Left cardiac atrium (tissue), 4 donors: ENCODE measurements around the gene GPR27. TPM values are rescaled to one million over a fixed set of nuclear protein-coding genes. Genes with fewer than 3 reads are reported as not detected.

Source experiments
- ATAC-seq, 2 donors: fragments of 200-7000 bp; cut with Tn5 transposase; one replicate each; pipeline ENCODE4 v1.9.1; 2020; ENCODE audit warnings: mild to moderate bottlenecking in 2 of 2, moderate library complexity in 2 of 2
- DNase-seq: peaks from one replicate; pipeline ENCODE4 v3.0.0-alpha.2; 2020
- intact Hi-C, 2 donors: fragments of 100-400 bp; cut with DNase I; formaldehyde crosslinking; loops; one replicate each; pipeline versions ENCODE4 v1.14.1 to v1.15.1; 2022 to 2023
- total RNA-seq, 2 donors: library from RNA; stranded (reverse); fragmentation: NEBNext Ultra II Directional; extraction: Animal tissue kit (Norgen Biotek cat#: 25700); gene quantifications; one replicate each; pipeline ENCODE4 v1.2.1, GENCODE V29; 2021
- donor health status: DM: no; HTN: yes; CAD: no.
- donor health status: DM: no; HTN: yes; CAD: no; lungs with severe emphysema.
- donor health status: DM: yes; HTN: yes; CAD: no.
- donor health status: Dilated cardiomyopathy.

GPR27 gene
- total RNA-seq, 2 donors from 2014 or later, result 2.3 to 3.9 TPM

DNA sequence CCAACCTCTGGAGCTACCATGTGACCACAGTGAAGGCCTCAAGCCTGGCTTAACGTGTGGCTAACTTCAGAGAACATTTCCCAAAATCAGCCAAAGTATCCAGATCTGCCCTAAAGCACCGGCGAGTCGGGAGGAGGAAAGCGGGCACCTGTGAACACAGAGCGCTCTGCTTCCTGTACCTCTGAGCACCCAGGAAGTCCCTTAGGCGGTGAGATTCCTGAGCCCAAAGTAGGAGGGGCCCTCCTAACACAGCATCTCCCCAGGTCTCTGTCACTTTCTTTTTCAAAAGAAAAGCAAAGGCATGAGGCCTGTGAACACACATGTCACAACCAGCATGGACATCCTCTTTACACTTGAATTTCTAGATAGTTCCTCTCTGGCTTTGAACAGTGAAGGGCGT, 27.5 kb upstream of the GPR27 start:
- ATAC-seq, result no peak
- intact Hi-C loops, result no loop called here
- no peak for DNase-seq

DNA sequence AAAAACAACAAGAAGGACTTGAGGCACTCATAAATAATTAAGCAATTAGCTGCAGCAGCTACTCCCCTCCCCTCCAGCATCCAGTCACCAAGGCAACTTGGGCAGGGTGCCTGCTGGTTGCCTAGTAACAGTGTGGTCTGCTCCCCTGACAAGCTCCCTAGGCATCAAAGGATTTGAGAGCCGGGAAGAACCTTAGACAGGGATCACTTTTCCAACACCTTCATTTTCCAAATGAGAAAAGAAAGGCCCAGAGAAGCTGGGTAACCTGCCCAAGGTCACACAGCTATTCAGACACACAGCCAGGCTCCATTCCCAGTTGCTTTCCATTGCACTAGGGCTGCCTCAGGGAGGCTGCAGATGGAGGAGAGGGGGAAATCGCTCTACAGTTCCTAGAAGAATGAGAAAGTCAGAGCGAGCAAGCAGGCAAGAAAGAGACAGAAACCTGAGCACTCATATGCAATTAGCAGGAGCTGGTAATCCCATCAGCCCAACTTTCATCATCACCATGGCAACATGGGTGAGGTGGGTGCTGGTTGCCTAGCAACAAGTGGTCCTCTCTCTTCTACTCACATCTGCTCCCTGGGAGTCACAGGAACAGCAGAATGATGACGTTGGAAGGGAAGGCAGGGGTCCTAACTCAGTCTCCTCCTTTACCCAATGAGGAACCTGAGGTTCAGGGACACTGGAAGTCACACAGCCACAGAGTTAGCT, 24.9 kb upstream of the GPR27 start:
- ATAC-seq (no peak), DNase-seq (no peak)
- intact Hi-C loops, result no loop called here

DNA sequence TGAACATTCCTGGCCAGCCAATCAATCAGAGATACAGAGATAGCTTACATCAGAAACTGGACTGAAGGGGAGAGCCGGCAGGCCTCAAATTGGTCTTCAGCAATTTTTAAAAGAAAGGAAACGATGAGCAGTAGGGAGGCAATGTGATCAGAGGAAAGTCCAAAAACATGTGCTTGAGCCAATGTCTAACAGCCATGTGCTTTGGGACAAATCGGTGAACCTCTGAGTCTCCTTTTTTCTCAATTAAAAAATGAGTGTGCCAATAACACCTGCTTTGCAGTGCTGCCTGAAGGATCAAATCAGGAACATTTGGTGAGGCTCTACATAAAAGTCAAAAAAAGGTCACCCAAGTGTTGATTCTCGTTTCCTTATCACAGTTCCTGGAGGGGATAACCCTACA, 21.0 kb upstream of the GPR27 start:
- DNase-seq (no peak), ATAC-seq (no peak)
- intact Hi-C loops, result no loop called here

DNA sequence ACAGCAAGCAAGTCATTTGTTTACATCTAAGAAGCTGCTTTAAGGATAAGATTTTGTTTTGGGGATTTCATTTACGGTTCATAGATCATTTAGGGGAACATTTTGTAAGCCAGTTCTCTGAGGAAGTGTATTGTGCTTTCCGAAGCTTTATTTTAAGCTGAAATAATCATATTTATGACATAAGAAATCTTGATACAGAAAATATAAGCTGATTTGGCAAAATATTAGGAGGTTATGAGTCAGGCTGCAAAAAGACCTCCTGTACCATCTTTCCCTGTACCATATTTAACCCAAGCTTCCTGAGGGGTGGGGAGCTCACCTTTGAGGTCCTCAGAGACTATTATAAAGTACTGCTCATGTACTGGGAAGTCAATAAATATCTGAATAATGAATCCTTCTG, 20.3 kb upstream of the GPR27 start:
- intact Hi-C loops, result no loop called here
- DNase-seq (no peak), ATAC-seq (no peak)

DNA sequence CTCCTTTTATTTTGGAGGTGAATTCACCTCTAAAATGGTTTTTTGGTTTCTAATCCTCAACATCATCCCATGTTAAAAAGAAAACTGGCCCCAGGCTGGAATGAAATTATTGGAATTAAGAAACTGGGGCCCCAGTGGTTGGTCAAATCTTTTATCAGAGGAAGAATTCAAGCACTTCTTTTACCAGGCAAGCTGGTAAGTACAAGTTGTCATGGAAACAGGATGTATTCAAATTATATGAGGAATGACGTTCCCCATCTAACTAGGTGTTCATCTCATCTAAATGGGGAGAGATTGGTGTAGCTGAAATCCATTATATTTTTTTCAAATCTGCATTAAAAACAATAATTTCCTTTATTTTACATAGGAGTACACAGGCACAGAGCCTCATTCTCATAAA, 18.8 kb upstream of the GPR27 start:
- DNase-seq (no peak), ATAC-seq (no peak)
- intact Hi-C loops, result no loop called here

DNA sequence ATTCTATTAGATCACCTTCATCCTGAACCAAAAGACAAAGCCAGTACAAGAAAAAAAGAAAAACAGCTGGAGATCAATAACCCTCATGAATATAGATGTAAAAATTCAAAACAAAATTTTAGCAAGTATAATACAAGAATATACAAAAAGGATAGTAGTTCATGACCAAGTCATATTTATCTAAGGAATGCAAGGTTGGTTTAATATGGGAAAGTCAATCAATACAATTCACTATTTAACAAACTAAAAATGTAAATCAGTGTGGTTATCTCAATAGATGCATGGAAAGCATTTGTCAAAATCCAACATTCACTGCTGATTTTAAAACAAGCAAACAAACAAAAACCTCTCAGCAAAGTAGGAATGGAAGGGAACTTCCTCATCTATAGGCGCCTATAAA, 11.0 kb upstream of the GPR27 start:
- intact Hi-C loops, result no loop called here
- DNase-seq (no peak), ATAC-seq (no peak)

DNA sequence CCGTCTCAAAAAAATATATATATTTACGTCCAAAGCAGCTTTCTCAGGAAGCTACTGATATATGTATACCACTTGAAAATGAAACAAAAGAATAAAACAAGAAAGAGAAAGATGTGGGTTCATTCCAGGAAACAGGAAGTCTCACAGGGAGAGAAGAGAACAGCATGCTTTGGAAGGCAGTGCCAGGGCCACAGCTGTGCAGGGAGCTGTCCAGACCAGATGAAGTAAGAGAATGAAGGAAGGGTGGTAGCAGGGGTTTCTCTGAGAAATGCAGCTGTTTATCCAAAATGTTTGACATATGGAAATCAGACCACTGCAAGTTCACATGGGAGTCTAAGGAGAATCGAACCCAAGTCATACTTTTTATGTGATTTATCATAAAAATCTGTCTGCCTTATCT, 8.9 kb upstream of the GPR27 start:
- ATAC-seq (no peak), DNase-seq (no peak)
- intact Hi-C loops, result no loop called here

DNA sequence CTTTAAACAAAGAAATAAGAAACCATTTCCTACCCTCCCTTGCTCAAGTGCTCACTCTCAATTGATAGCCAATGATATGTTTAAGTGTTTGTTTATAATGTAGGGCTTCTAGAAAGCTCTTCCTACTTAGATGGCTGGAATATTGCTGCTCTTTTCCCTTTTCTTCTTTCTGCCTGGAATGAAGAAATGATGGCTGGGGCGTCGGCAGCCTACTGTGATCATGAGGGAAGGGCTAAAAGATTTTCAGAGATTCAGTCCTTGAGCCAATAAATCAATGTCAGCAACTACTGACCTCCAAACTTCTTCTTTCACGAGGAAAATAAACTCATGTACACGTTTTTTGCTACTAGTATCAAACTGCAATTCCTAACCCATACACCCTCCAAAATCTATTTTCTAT, 2.1 kb upstream of the GPR27 start:
- intact Hi-C loops, result no loop called here
- ATAC-seq, result no peak
- no peak for DNase-seq

DNA sequence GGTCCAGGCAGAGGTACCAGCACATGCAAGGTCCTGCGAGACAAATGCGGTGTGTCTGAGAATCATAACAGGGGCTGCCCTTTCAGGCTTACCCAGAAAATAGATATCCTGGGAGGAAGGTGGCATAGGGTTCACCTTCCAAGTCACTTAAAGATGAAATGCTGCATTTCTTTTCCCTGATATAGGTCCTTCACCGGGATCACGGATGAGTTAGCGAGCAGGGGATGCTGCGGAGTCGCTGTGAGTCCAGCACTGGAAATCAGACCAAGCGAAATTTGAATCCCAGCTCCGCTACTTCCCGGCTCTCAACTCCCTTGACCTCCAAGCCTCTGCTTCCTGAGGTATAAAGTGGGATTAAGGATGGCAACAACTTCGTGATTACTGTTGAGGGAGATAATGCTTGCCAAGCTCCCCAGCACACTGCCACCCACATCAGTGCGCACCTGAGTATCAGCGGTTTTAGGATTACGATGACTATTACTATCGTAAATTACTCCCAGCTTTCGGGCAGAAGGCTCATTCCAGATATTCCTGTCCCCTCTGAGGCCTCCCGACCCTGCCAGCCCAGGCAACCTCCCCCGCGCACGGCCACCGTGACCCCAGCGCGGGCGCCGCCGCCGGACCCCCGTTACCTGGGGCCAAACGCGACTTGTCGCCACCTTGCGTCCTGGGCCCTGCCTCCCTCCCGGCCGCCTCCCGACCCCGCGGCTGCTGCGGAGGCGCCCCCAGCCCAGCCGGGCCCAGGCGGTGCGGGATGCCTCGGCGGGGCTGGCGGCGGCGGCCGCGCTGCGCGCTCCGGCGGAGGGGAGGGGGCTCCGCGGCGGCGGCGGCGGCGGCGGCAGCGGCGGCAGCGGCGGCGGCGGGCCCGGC, 589 bp upstream of the GPR27 start:
- DNase-seq (no peak), ATAC-seq (no peak)
- intact Hi-C loops, result no loop called here

DNA sequence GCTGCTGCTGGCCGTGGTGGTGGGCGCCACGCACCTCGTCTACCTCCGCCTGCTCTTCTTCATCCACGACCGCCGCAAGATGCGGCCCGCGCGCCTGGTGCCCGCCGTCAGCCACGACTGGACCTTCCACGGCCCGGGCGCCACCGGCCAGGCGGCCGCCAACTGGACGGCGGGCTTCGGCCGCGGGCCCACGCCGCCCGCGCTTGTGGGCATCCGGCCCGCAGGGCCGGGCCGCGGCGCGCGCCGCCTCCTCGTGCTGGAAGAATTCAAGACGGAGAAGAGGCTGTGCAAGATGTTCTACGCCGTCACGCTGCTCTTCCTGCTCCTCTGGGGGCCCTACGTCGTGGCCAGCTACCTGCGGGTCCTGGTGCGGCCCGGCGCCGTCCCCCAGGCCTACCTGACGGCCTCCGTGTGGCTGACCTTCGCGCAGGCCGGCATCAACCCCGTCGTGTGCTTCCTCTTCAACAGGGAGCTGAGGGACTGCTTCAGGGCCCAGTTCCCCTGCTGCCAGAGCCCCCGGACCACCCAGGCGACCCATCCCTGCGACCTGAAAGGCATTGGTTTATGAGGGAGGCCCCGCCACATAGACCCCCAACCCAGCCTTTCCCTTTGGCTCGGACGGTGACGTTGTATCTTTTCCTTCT, 1.1 kb downstream of the GPR27 start:
- DNase-seq, result no peak
- no peak for ATAC-seq
- intact Hi-C loops, result no loop called here

DNA sequence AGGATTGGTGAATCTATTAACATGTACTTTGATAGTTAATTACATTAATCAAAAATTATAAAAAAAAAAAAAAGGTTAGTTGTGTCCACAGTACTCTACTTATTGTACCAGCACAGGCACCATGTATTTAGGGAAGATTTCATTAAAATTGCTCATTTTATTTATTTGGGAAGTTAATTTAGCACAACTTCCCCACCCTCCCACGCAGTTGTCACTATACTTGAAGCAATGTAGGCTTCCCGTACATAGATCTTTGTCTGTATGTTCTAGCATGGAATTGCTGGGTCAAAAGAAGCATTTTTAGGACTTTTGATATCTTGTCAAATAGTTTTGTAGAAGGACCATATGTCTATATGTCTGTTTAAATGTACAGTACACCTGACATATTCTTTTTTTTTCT, 4.4 kb downstream of the GPR27 start:
- no peak for DNase-seq
- intact Hi-C loops, result no loop called here
- no peak for ATAC-seq

DNA sequence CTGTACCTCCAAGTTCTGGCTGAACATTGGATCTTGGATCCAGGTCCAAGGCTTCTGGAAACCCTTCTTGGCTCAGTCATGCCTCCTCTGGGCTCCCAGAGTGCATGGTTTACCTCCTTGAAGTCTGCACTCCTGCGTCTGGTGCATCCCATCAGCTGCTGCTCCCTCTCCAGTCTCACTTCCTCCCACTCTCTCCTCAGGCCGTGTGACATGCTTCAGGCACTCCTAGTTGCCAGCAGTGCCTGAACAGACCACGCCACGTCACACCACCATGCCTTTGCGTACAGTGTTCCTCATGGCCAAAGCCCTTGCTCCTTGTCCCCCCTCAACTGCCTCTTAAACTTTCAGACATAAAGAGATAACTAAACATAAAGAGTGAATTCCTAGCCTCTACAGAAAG, 5.7 kb downstream of the GPR27 start:
- no peak for DNase-seq
- intact Hi-C loops, result no loop called here
- no peak for ATAC-seq

DNA sequence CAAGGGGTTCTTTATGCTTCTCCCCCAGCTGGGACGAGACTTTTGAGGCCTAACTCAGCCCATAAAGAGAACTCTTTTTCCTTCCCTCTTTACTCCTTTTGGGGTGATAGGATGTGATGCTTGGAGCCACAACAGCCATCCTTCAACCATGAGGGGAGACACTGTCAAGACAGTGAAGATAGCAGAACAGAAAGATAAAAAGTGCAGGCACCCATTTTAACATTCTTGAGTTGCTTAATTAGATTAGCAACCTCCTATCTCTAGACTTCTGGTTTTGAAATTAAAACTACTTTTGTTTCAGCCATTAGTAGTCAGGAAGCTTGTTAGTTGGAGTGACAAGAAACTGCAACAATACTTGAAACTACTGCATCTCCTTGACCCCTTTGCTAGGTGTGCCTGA, 6.5 kb downstream of the GPR27 start:
- ATAC-seq, result no peak
- DNase-seq, result no peak
- intact Hi-C loops, result no loop called here

DNA sequence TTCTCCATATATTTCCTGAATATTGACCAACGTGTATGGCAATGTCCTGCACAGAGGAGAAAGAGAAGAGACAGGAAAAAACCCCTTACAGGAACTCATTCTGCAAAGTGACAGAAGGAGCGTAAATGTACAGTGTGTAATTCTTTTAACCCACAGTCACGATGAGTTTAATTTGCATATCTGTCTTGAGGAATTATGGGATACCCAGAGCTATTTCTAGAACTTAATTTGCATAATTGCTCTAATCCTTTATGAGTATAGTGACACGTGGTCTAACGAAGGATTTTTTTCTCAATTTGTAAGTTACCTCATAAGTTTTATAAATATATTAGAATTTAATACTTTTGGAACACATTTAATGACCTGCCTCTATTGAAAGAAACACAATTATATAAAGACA, 9.8 kb downstream of the GPR27 start:
- DNase-seq (no peak), ATAC-seq (no peak)
- intact Hi-C loops, result no loop called here

DNA sequence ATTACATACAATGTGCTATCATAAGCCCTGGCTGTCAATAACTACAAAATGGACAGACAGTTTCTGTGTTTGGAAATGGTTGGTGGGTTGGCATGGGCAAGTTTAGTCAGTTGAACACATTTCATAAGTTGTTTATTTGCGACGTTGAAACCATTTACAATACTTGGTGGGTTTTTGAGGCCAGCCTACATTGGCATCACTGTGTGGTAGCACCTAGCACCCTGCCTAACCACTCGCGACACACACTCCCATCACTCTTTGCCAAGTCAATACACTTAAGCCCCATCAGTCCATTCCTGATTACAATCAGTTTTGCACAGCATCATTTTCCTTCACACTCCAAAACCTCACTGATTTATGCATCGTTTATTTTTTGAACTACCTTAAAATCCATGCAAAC, 17.5 kb downstream of the GPR27 start:
- no peak for ATAC-seq
- no peak for DNase-seq
- intact Hi-C loops, result no loop called here

DNA sequence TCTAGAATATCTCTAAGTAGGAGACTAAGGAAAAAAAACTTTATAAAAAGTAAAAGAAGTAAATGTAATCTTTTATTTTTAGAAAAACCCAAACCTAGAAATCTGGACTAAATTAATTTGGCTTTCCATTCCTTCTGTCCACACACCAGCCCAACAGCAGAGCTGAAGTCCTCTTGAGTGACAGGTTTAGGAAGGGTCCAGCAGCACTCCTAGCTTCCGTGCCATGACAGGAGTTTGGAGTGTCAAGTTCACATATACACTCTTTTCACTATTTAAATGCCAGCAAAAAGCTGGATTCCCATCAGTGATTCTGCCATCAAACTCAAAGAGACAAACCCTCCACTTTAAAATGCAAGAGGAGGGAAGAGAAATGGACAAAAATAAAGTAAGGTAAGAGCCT, 18.2 kb downstream of the GPR27 start:
- ATAC-seq (no peak), DNase-seq (no peak)
- intact Hi-C loops, result no loop called here

DNA sequence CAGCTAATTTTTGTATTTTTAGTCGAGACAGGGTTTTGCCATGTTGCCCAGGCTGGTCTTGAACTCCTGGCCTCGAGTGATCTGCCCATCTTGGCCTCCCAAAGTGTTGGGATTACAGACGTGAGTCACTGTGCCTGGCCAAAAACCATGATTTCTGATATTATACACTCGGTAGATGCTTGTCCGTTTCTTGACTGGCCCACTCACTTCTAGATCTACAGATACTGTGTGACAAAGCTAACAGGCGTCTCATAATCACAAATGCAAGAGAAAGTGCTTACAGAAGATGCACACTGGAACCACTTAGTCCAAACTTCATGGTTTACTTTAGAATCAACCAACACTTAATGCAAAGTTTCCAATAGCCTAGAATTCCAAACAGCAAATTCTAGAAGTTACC, 22.9 kb downstream of the GPR27 start:
- DNase-seq (no peak), ATAC-seq (no peak)
- intact Hi-C loops, result no loop called here

DNA sequence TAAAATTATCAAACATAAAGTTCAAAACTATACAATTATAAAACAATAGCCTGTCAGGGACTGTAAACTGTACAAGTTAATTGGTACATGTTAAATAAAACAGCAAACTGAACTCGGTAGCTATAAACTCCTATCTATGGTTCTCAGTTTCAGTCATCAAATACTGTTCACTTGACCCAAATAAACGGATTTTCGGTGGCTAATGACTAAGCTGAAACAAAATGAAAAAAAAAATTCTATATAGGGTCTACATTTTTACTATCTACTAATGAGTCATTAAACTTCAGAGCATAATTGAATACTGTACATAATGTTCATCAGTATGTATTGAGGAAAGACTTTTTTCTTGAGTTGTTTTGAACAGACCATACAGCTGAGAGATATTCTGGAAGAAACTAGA, 24.7 kb downstream of the GPR27 start:
- no peak for DNase-seq
- intact Hi-C loops, result no loop called here
- ATAC-seq, result no peak

DNA sequence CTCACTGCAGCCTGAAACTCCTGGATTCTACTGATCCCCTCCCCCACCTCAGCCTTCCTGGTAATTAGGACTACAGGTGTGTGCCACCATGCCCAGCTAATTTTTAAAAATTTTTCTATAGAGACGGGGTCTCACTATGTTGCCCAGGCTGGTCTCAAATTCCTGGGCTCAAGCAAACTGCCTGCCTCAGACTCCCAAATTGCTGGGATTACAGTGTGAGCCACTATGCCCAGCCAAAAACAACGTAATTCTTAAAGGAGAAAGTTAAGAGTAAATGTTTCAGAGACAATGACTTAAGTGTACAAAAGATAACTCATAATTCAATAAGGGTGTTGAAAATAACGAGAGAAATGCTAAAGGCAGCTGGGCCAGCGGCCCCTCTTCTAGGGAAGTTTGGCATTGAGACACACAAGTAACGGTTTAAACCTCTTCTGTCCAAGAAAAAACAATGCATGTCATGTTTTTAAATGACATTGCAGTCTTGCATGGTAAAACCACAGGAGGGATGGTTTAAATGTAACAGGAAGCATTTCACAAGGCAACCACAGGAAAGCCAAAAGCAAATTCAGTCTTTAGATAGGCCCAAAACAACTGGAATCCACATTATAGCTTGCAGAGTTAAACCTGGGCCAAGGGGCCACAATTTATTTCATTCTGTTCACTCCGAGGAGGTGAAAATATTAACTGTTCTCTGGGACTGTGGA, 26.2 kb downstream of the GPR27 start:
- DNase-seq, result no peak
- intact Hi-C loops, result no loop called here
- ATAC-seq, result no peak

DNA sequence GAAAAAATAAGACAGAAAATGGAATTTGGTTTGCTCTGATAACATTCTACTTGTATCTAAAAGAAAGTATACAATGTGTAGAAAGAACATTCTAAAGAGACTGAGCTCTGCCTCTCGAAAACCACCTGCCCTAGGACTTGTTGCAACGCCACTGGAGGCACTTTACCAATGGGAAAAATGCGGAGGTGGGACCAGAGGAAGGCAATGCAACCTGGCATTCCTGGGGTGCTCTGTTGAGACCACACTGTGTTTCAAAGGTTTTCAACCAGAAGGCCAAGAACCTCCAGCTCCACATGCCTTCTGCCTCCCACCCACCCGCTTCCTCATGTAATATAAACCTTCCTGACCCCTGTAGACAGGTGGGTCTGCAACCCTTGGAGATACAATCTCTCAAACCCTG, 26.8 kb downstream of the GPR27 start:
- DNase-seq, result no peak
- ATAC-seq, result no peak
- intact Hi-C loops, result no loop called here
